ENCODE data around the gene NDUFA6.

Gene NDUFA6

GRCh38 chr22:42070517-42071422 is 19.8 kb downstream of the NDUFA6 start, which contains the start of gene NAGA:
NAGA (minus strand) TSS chr22:42070812; CDS start chr22:42070297, 515 bp downstream.
- peak; percentile 97 for DNase-seq

- DNase-seq: no peak
These were observed 20.6 kb downstream of the NDUFA6 start for GRCh38 chr22:42069801-42070516.

- DNase-seq: no peak
These were observed 22.3 kb downstream of the NDUFA6 start for GRCh38 chr22:42068291-42068690.

- no peak for DNase-seq
These were observed 22.8 kb downstream of the NDUFA6 start for GRCh38 chr22:42067671-42068251.

- DNase-seq: no peak
These were observed 23.6 kb downstream of the NDUFA6 start for GRCh38 chr22:42066937-42067336.

- no peak for DNase-seq
These were observed 24.3 kb downstream of the NDUFA6 start for GRCh38 chr22:42066126-42066761.

GRCh38 chr22:42065438-42066125 is 25.0 kb downstream of the NDUFA6 start:
- DNase-seq: no peak

GRCh38 chr22:42064629-42065028 is 25.9 kb downstream of the NDUFA6 start:
- no peak for DNase-seq

- DNase-seq: no peak
These were observed 27.9 kb downstream of the NDUFA6 start for GRCh38 chr22:42062506-42063170.

- no peak for DNase-seq
These were observed 29.5 kb downstream of the NDUFA6 start for GRCh38 chr22:42061041-42061440.

- DNase-seq: no peak
These were observed 30.1 kb downstream of the NDUFA6 start for GRCh38 chr22:42060489-42060888.

GRCh38 chr22:42056757-42057511 is 33.6 kb downstream of the NDUFA6 start:
- DNase-seq: no peak

GRCh38 chr22:42052765-42053164 is 37.8 kb downstream of the NDUFA6 start:
- DNase-seq: no peak

- DNase-seq: no peak
These were observed 39.9 kb downstream of the NDUFA6 start for GRCh38 chr22:42050641-42051180.

GRCh38 chr22:42041784-42042183 is 48.8 kb downstream of the NDUFA6 start:
- DNase-seq: no peak

GRCh38 chr22:42039271-42039670 is 51.3 kb downstream of the NDUFA6 start:
- DNase-seq: no peak

Data from femur (tissue), 1 donor.